LNCaP clone FGC (cell line): ENCODE measurements around the gene MAPK14.

Experiments
- DNase-seq: peaks from one replicate; pipeline ENCODE4 v3.0.0-alpha.2; 2011; ENCODE audit warnings: low read depth
- H3K4me3 ChIP-seq: 2 replicates; pipeline ENCODE4 v1.5.1; 2011; ENCODE audit warnings: mild to moderate bottlenecking, low read depth, low read length, control low read depth
- TF ChIP-seq, protein P1 (sequence below): IDR thresholded peaks from 2 replicates; pipeline ENCODE4 v1.5.1; 2012; ENCODE audit warnings: mild to moderate bottlenecking; ENCODE audit not compliant: control insufficient read depth, insufficient read depth; ENCODE audit errors: extremely low read depth

MAPK14 gene

DNA sequence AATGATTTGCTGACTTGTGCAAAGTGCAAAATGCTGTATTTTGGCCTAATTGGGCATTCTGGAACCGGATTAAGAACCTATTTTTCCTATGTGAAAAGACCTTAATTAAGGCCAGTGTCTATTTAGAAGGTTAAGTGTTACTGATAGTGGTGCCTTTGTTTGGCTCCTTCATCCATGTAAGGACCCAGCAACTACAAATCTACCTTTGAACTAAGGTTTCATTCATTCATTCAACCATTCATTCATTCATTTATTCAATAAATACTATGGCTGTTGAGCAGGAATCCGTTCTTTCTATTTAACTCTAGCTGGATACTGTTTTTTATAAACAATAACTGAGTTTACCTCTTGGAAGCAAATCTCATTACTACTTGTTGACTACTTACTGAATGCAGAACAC is 33.6 kb downstream of the MAPK14 start:
- H3K4me3 ChIP-seq = no peak overlapping the region
- TF ChIP-seq, protein P1, sequence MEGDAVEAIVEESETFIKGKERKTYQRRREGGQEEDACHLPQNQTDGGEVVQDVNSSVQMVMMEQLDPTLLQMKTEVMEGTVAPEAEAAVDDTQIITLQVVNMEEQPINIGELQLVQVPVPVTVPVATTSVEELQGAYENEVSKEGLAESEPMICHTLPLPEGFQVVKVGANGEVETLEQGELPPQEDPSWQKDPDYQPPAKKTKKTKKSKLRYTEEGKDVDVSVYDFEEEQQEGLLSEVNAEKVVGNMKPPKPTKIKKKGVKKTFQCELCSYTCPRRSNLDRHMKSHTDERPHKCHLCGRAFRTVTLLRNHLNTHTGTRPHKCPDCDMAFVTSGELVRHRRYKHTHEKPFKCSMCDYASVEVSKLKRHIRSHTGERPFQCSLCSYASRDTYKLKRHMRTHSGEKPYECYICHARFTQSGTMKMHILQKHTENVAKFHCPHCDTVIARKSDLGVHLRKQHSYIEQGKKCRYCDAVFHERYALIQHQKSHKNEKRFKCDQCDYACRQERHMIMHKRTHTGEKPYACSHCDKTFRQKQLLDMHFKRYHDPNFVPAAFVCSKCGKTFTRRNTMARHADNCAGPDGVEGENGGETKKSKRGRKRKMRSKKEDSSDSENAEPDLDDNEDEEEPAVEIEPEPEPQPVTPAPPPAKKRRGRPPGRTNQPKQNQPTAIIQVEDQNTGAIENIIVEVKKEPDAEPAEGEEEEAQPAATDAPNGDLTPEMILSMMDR = no peak
- DNase-seq = no peak

DNA sequence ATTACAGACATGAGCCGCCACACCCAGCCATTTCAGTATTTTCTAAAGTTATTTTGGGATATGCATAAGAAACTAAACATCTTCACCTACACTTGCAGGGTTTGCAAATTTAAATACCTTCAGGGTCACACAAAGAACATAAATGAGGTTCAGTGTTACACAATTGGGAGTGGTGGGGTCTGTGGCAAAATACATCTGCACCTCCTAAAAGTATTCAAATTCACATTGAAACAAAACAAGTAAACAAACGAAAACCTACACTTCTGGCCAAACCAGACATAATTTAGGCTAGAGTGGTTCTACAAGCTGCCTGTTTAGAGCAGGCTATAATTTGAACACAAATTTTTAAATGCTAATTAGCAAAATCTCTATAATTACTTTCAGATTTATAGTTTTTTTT is 34.6 kb downstream of the MAPK14 start:
- TF ChIP-seq, protein P1 = no peak
- no peak for DNase-seq
- no peak overlapping the region for H3K4me3 ChIP-seq

DNA sequence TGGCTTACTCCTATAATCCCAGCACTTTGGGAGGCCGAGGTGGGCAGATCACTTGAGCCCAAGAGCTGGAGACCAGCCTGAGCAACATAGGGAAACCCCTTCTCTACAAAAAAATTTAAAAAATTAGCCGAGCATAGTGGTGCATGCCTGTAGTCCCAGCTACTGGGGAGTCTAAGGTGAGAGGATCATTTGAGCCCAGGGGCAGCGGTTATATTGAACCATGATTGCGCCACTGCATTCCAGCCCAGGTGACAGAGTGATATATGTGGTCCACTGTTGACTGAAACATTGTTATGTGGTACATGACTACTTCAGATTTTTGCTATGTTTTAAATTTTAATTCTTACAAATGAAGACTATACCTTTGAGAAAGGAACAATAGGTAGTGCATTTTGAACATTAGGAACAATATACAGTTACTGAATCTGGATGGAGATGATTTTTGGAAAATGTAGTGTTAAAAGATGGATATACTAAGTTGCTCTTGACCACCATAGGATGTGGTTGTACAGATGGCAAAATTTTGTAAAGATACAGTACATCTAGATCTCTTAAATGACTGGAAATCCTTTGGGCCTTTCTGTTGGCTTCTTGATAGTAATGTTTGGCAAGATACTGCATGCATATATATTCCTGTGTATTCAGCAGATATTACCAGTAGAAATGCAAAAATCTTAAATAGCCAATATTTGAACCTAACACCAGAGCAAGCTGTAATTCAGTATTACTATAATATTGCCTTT is 35.9 kb downstream of the MAPK14 start:
- TF ChIP-seq, protein P1 = no peak
- DNase-seq = no peak

DNA sequence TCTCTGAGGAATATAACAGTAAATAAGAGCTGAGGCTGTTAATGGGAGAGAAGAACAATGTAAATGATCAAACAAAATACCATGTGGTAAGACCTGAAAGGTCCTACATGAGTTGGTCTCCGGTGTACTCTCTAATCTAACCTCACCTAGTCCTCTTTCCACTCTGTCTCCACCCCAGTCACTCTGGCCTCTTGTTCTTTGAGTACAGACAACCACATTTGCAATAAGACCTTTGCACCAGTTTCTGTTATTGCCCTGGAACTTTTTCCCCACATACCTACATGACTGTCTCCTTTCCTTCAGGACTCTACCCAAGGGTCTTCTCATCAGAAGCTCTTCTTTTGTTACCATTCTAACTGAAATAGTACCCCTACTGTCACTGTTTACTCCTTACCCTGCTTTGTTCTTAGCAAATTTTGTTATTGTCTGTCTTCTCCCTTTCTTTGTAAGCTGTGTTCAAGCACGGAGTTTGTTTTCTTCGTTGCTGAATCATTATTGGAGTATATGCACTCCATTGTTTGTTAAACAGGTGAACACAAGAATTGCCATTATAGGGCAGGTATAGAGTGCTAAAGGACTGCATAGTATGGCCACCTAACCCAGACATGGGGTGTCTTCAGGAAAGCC is 37.3 kb downstream of the MAPK14 start:
- TF ChIP-seq, protein P1 = no peak
- DNase-seq = no peak
- H3K4me3 ChIP-seq = no peak overlapping the region

More for the DNA sequence above, 35.9 kb downstream of the MAPK14 start:
- H3K4me3 ChIP-seq = no peak overlapping the region

DNA sequence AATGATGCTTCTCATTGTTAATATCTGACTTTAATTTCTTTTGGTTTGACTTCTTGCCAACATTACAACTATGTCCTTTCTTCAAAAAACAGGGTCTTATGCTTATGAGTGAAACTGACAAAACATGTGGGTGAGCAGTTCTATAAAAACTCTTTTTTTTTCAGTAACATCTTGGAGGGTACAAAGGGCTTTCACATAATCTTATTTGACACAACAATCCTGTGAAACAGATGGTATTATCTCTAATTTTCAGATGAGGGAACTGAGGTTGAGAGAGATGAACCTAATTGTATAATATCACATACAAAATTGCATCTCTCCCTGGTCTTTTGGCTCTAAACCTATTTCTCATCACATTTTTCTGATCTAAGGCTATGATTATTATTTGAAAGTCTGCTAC is 38.3 kb downstream of the MAPK14 start:
- TF ChIP-seq, protein P1 = no peak
- no peak overlapping the region for H3K4me3 ChIP-seq
- no peak for DNase-seq

DNA sequence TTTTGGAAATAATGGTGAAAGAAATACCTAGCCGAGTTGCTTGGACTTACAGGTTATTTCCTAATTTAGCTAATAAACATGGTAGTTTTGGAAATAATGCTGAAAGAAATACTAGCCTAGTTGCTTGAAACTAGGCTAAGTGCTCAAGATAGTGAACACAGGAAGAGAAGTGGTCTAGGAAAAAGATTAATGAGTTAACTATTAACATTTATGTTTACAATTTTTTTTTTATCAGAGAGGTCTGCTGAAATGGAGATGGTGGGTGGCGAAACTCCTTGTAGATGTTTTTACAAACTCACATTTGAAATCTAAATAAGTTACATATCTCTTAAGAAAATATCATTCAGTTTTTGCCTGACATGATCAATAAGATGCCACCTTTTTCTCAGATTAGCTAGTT is 39.2 kb downstream of the MAPK14 start:
- TF ChIP-seq, protein P1 = no peak
- no peak for DNase-seq
- no peak overlapping the region for H3K4me3 ChIP-seq
